NCI-H2081 (cell line): Measurements from ENCODE around the gene SSH2.
"Not testable (repeated sequence)": the region's sequence is repeated elsewhere in the genome, so short reads cannot be mapped to it uniquely, and the experiment has no call there.

Experiments used
- DNase-seq, 2 experiments: peaks; one replicate each; lab custom pipeline; 2025; lab: John Stamatoyannopoulos, UW

Gene SSH2

GRCh38 chr17:29661213-29661612, 268.8 kb downstream of the SSH2 start:
- DNase-seq, result peak in 1 of 2 experiments; percentile 7

- no peak for DNase-seq
These were observed 270.9 kb downstream of the SSH2 start for GRCh38 chr17:29659155-29659554.

GRCh38 chr17:29655323-29655722, 274.7 kb downstream of the SSH2 start:
- DNase-seq, result no peak

- DNase-seq, result no peak
These were observed 275.9 kb downstream of the SSH2 start for GRCh38 chr17:29653995-29654714.

- DNase-seq, result no peak
These were observed 277.1 kb downstream of the SSH2 start for GRCh38 chr17:29652976-29653375.

- not testable (repeated sequence) for DNase-seq
These were observed 278.1 kb downstream of the SSH2 start for GRCh38 chr17:29651913-29652312.

GRCh38 chr17:29650396-29650795, 279.6 kb downstream of the SSH2 start:
- no peak for DNase-seq

- no peak for DNase-seq
These were observed 280.7 kb downstream of the SSH2 start for GRCh38 chr17:29649359-29649758.

GRCh38 chr17:29648005-29648404, 282.0 kb downstream of the SSH2 start:
- no peak for DNase-seq

GRCh38 chr17:29645515-29646051, 284.4 kb downstream of the SSH2 start:
- no peak for DNase-seq

GRCh38 chr17:29643817-29644160, 286.2 kb downstream of the SSH2 start:
- no peak for DNase-seq

GRCh38 chr17:29642171-29642611, 287.8 kb downstream of the SSH2 start:
- peak; percentile 14 to 37 for DNase-seq

- no peak for DNase-seq
These were observed 288.9 kb downstream of the SSH2 start for GRCh38 chr17:29640981-29641642.

- DNase-seq, result no peak
These were observed 289.6 kb downstream of the SSH2 start for GRCh38 chr17:29640413-29640812.

GRCh38 chr17:29633886-29634285, 296.1 kb downstream of the SSH2 start:
- no peak for DNase-seq

- DNase-seq, result no peak
These were observed 299.3 kb downstream of the SSH2 start for GRCh38 chr17:29630630-29631193.

GRCh38 chr17:29629839-29630238, 300.2 kb downstream of the SSH2 start:
- DNase-seq, result no peak

GRCh38 chr17:29628644-29629043, 301.4 kb downstream of the SSH2 start:
- no peak for DNase-seq

GRCh38 chr17:29627951-29628350, 302.1 kb downstream of the SSH2 start:
- no peak for DNase-seq

GRCh38 chr17:29625037-29625750, 304.8 kb downstream of the SSH2 start:
- no peak for DNase-seq

- no peak for DNase-seq
These were observed 305.4 kb downstream of the SSH2 start for GRCh38 chr17:29624586-29624985.

GRCh38 chr17:29623283-29623647, 306.8 kb downstream of the SSH2 start:
- DNase-seq, result no peak
